Left lung (tissue), 10 donors: ENCODE results near the gene SYT10. TPM values are rescaled to one million over a fixed set of nuclear protein-coding genes. Genes with fewer than 3 reads are reported as not detected.
"Not testable (repeated sequence)": the region's sequence is repeated elsewhere in the genome, so short reads cannot be mapped to it uniquely, and the experiment has no call there.

Source experiments
- ATAC-seq: fragments of 200-7000 bp; cut with Tn5 transposase; one replicate; pipeline ENCODE4 v1.9.1; 2020; ENCODE audit warnings: moderate library complexity
- DNase-seq, 4 donors: peaks; one replicate each; pipeline ENCODE4 v3.0.0-alpha.2; 2013 to 2020
- H3K27ac ChIP-seq, 2 donors: fragments of 200-600 bp; sonication (generic) in 1 of 2; one replicate each; pipeline versions ENCODE4 v1.5.0 to v1.8.0; 2020 to 2021
- H3K27me3 ChIP-seq, 2 donors: fragments of 200-600 bp; sonication (generic) in 1 of 2; one replicate each; pipeline versions ENCODE4 v1.5.0 to v1.8.0; 2020 to 2021
- H3K36me3 ChIP-seq, 2 donors: fragments of 200-600 bp; sonication (generic) in 1 of 2; one replicate each; pipeline versions ENCODE4 v1.5.0 to v1.8.0; 2020 to 2021
- H3K4me1 ChIP-seq, 2 donors: fragments of 200-600 bp; one replicate each; pipeline ENCODE4 v1.8.0; 2021
- H3K4me3 ChIP-seq, 2 donors: fragments of 200-600 bp; sonication (generic) in 1 of 2; one replicate each; pipeline versions ENCODE4 v1.5.0 to v1.8.0; 2020 to 2021; ENCODE audit warnings: mild to moderate bottlenecking in 1 of 2
- H3K9me3 ChIP-seq, 2 donors: fragments of 200-600 bp; sonication (generic) in 1 of 2; one replicate each; pipeline versions ENCODE4 v1.5.0 to v1.8.0; 2020 to 2021
- CTCF ChIP-seq, 2 donors: fragments of 200-600 bp; sonication (generic) in 1 of 2; IDR thresholded peaks; one replicate each; pipeline versions ENCODE4 v1.5.0 to v1.8.0; 2021; ENCODE audit warnings: antibody characterized with exemption in 2 of 2
- intact Hi-C, 2 donors: fragments of 100-400 bp; cut with DNase I; formaldehyde crosslinking; loops; one replicate each; pipeline versions ENCODE4 v1.11.2 to v1.14.2; 2022
- polyA plus RNA-seq, 6 donors: library from polyadenylated mRNA; unstranded; fragments of 120-200 nt; gene quantifications; one replicate each; pipeline ENCODE4 v1.2.1, GENCODE V29; 2013; ENCODE audit not compliant: insufficient read length in 6 of 6
- total RNA-seq, 2 donors: library from RNA; stranded (reverse); fragmentation: NEBNext Ultra II Directional; extraction: Animal tissue kit (Norgen Biotek cat#: 25700); gene quantifications; one replicate each; pipeline ENCODE4 v1.2.1, GENCODE V29; 2021
- donor health status: DM: no; HTN: yes; CAD: no.
- donor health status: DM: no; HTN: no; CAD: no.

Gene SYT10
- total and polyA plus RNA-seq, 8 donors, result 0.03 to 0.08 (median 0.06) TPM; not detected in 4

GRCh38 chr12:33429468-33429867, 10.2 kb downstream of the SYT10 start:
- Histone ChIP-seq H3K4me3 (no peak overlapping the region), H3K36me3 (no peaks in the 10 kb centered on the region), H3K4me1 (no peaks in the 10 kb centered on the region), H3K27me3 (no peaks in the 10 kb centered on the region), H3K27ac (no peak overlapping the region), H3K9me3 (no peaks in the 10 kb centered on the region)
- DNase-seq, result no peak
- no peak for TF ChIP-seq CTCF (IDR thresholded peaks at IDR 0.05)
- no peak for ATAC-seq
- intact Hi-C loops, result no loop called here

GRCh38 chr12:33427071-33427470, 12.5 kb downstream of the SYT10 start:
- Histone ChIP-seq H3K9me3 (no peaks in the 10 kb centered on the region), H3K4me1 (no peaks in the 10 kb centered on the region), H3K27ac (no peak overlapping the region), H3K36me3 (no peaks in the 10 kb centered on the region), H3K27me3 (no peaks in the 10 kb centered on the region), H3K4me3 (no peak overlapping the region)
- no peak for ATAC-seq
- DNase-seq, result no peak
- no peak for TF ChIP-seq CTCF (IDR thresholded peaks at IDR 0.05)
- intact Hi-C loops, result no loop called here

GRCh38 chr12:33423706-33424105, 15.9 kb downstream of the SYT10 start:
- no peak for ATAC-seq
- DNase-seq, result no peak
- Histone ChIP-seq H3K4me1 (no peaks in the 10 kb centered on the region), H3K27ac (no peak overlapping the region), H3K9me3 (no peaks in the 10 kb centered on the region), H3K4me3 (no peak overlapping the region), H3K36me3 (no peaks in the 10 kb centered on the region), H3K27me3 (no peaks in the 10 kb centered on the region)
- no peak for TF ChIP-seq CTCF (IDR thresholded peaks at IDR 0.05)
- intact Hi-C loops, result no loop called here

- H3K4me1 ChIP-seq, H3K36me3 ChIP-seq, H3K27me3 ChIP-seq, DNase-seq, H3K9me3 ChIP-seq, ATAC-seq, H3K4me3 ChIP-seq, intact Hi-C loops, H3K27ac ChIP-seq: not testable (repeated sequence)
Measured at GRCh38 chr12:33412410-33412809, 27.2 kb downstream of the SYT10 start.

- Histone ChIP-seq H3K36me3 (no peaks in the 10 kb centered on the region), H3K4me3 (no peak overlapping the region), H3K4me1 (no peaks in the 10 kb centered on the region), H3K9me3 (no peaks in the 10 kb centered on the region), H3K27me3 (no peaks in the 10 kb centered on the region), H3K27ac (no peak overlapping the region)
- no peak for TF ChIP-seq CTCF (IDR thresholded peaks at IDR 0.05)
- DNase-seq (no peak), ATAC-seq (no peak)
- intact Hi-C loops, result no loop called here
Measured at GRCh38 chr12:33383503-33383902, 56.1 kb downstream of the SYT10 start.

GRCh38 chr12:33376153-33376552, 63.5 kb downstream of the SYT10 start:
- Histone ChIP-seq H3K4me1 (no peaks in the 10 kb centered on the region), H3K36me3 (no peaks in the 10 kb centered on the region), H3K27ac (no peak overlapping the region), H3K27me3 (no peaks in the 10 kb centered on the region), H3K9me3 (no peaks in the 10 kb centered on the region), H3K4me3 (no peak overlapping the region)
- intact Hi-C loops, result no loop called here
- TF ChIP-seq CTCF (IDR thresholded peaks at IDR 0.05), result no peak
- ATAC-seq (no peak), DNase-seq (no peak)
